ENCODE data around the gene ATP5F1A. TPM values are rescaled to one million over a fixed set of nuclear protein-coding genes. Genes with fewer than 3 reads are reported as not detected.

The ATP5F1A gene
- total RNA-seq, 1 donor from 2014 or later, result 474 TPM

- no peak overlapping the region for H3K27ac Mint-ChIP-seq (ENCODE audit: unreplicated experiment)
- H3K9me3 Mint-ChIP-seq (ENCODE audit: unreplicated experiment), result no peaks in the 10 kb centered on the region
- no peak overlapping the region for H3K27ac ChIP-seq (ENCODE audit: low read depth, low read length)
- no peaks in the 10 kb centered on the region for H3K27me3 Mint-ChIP-seq (ENCODE audit: low read depth, unreplicated experiment)
- no peaks in the 10 kb centered on the region for H3K9me3 ChIP-seq (ENCODE audit: insufficient read depth, low read depth, low read length)
- no peak overlapping the region for H2AFZ ChIP-seq (ENCODE audit: low read depth, low read length)
- no peaks in the 10 kb centered on the region for H3K36me3 ChIP-seq (ENCODE audit: insufficient read depth, low read length)
- peaks cover 8% of the 10 kb centered on the region for H4K20me1 ChIP-seq (ENCODE audit: insufficient read depth, low read length)
- no peak overlapping the region for H3K4me3 ChIP-seq (ENCODE audit: insufficient read depth, low read depth, low read length)
- H3K4me2 ChIP-seq (ENCODE audit: low read length), result no peak overlapping the region
- no peak for DNase-seq (ENCODE audit: low read depth)
- TF ChIP-seq EZH2 (IDR thresholded peaks at IDR 0.05; ENCODE audit: insufficient read depth, low read length), result no peak
- TF ChIP-seq, protein P1, sequence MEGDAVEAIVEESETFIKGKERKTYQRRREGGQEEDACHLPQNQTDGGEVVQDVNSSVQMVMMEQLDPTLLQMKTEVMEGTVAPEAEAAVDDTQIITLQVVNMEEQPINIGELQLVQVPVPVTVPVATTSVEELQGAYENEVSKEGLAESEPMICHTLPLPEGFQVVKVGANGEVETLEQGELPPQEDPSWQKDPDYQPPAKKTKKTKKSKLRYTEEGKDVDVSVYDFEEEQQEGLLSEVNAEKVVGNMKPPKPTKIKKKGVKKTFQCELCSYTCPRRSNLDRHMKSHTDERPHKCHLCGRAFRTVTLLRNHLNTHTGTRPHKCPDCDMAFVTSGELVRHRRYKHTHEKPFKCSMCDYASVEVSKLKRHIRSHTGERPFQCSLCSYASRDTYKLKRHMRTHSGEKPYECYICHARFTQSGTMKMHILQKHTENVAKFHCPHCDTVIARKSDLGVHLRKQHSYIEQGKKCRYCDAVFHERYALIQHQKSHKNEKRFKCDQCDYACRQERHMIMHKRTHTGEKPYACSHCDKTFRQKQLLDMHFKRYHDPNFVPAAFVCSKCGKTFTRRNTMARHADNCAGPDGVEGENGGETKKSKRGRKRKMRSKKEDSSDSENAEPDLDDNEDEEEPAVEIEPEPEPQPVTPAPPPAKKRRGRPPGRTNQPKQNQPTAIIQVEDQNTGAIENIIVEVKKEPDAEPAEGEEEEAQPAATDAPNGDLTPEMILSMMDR (IDR thresholded peaks at IDR 0.05; ENCODE audit: insufficient read depth, low read depth, low read length), result peak; percentile 66
- H3K79me2 ChIP-seq (ENCODE audit: insufficient read depth, low read length), result peaks cover 9% of the 10 kb centered on the region
- peak; percentile 37 for FAIRE-seq
- peaks cover 22% of the 10 kb centered on the region for H3K4me1 ChIP-seq (ENCODE audit: insufficient read depth, low read length)
- H3K36me3 Mint-ChIP-seq (ENCODE audit: low read depth, unreplicated experiment), result no peaks in the 10 kb centered on the region
- H3K4me1 Mint-ChIP-seq (ENCODE audit: low read depth, unreplicated experiment), result peaks cover 8% of the 10 kb centered on the region
- no peak overlapping the region for H3K4me3 Mint-ChIP-seq (ENCODE audit: unreplicated experiment)
- no peak overlapping the region for H3K9ac ChIP-seq (ENCODE audit: low read length)
- no peaks in the 10 kb centered on the region for H3K27me3 ChIP-seq (ENCODE audit: insufficient read depth, low read length)
Observed at GRCh38 chr18:46073474-46074331, 24.4 kb downstream of the ATP5F1A start.

- peak overlapping the region; percentile 77 for H3K27ac Mint-ChIP-seq (ENCODE audit: unreplicated experiment)
- Histone ChIP-seq H3K4me2 (ENCODE audit: low read length) (no peak overlapping the region), H2AFZ (ENCODE audit: low read depth, low read length) (no peak overlapping the region), H3K9me3 (ENCODE audit: insufficient read depth, low read depth, low read length) (no peaks in the 10 kb centered on the region), H4K20me1 (ENCODE audit: insufficient read depth, low read length) (peaks cover 8% of the 10 kb centered on the region), H3K36me3 (ENCODE audit: insufficient read depth, low read length) (no peaks in the 10 kb centered on the region), H3K27me3 (ENCODE audit: insufficient read depth, low read length) (no peaks in the 10 kb centered on the region), H3K9ac (ENCODE audit: low read length) (no peak overlapping the region), H3K4me3 (ENCODE audit: insufficient read depth, low read depth, low read length) (no peak overlapping the region), H3K27ac (ENCODE audit: low read depth, low read length) (no peak overlapping the region), H3K79me2 (ENCODE audit: insufficient read depth, low read length) (peaks cover 11% of the 10 kb centered on the region), H3K4me1 (ENCODE audit: insufficient read depth, low read length) (peaks cover 23% of the 10 kb centered on the region)
- no peak for FAIRE-seq
- no peaks in the 10 kb centered on the region for H3K9me3 Mint-ChIP-seq (ENCODE audit: unreplicated experiment)
- H3K36me3 Mint-ChIP-seq (ENCODE audit: low read depth, unreplicated experiment), result no peaks in the 10 kb centered on the region
- peaks cover 8% of the 10 kb centered on the region for H3K4me1 Mint-ChIP-seq (ENCODE audit: low read depth, unreplicated experiment)
- H3K27me3 Mint-ChIP-seq (ENCODE audit: low read depth, unreplicated experiment), result no peaks in the 10 kb centered on the region
- no peak for DNase-seq (ENCODE audit: low read depth)
- TF ChIP-seq, protein P1 (IDR thresholded peaks at IDR 0.05; ENCODE audit: insufficient read depth, low read depth, low read length), result no peak
- TF ChIP-seq EZH2 (IDR thresholded peaks at IDR 0.05; ENCODE audit: insufficient read depth, low read length), result no peak
- H3K4me3 Mint-ChIP-seq (ENCODE audit: unreplicated experiment), result peak overlapping the region; percentile 80
Observed at GRCh38 chr18:46072959-46073358, 25.1 kb downstream of the ATP5F1A start.

- Histone ChIP-seq H4K20me1 (ENCODE audit: insufficient read depth, low read length) (peaks cover 8% of the 10 kb centered on the region), H2AFZ (ENCODE audit: low read depth, low read length) (peak overlapping the region; percentile 91), H3K36me3 (ENCODE audit: insufficient read depth, low read length) (no peaks in the 10 kb centered on the region), H3K79me2 (ENCODE audit: insufficient read depth, low read length) (peaks cover 11% of the 10 kb centered on the region), H3K4me1 (ENCODE audit: insufficient read depth, low read length) (peaks cover 20% of the 10 kb centered on the region), H3K9ac (ENCODE audit: low read length) (peak overlapping the region; percentile 85), H3K4me2 (ENCODE audit: low read length) (peak overlapping the region; percentile 97), H3K9me3 (ENCODE audit: insufficient read depth, low read depth, low read length) (no peaks in the 10 kb centered on the region), H3K27me3 (ENCODE audit: insufficient read depth, low read length) (no peaks in the 10 kb centered on the region), H3K4me3 (ENCODE audit: insufficient read depth, low read depth, low read length) (peak overlapping the region; percentile 71), H3K27ac (ENCODE audit: low read depth, low read length) (peak overlapping the region; percentile 22)
- Mint-ChIP-seq H3K36me3 (ENCODE audit: low read depth, unreplicated experiment) (no peaks in the 10 kb centered on the region), H3K9me3 (ENCODE audit: unreplicated experiment) (no peaks in the 10 kb centered on the region), H3K27me3 (ENCODE audit: low read depth, unreplicated experiment) (no peaks in the 10 kb centered on the region), H3K4me3 (ENCODE audit: unreplicated experiment) (peak overlapping the region; percentile 80), H3K4me1 (ENCODE audit: low read depth, unreplicated experiment) (peaks cover 8% of the 10 kb centered on the region), H3K27ac (ENCODE audit: unreplicated experiment) (peak overlapping the region; percentile 77)
- TF ChIP-seq, protein P1 (IDR thresholded peaks at IDR 0.05; ENCODE audit: insufficient read depth, low read depth, low read length), result no peak
- no peak for TF ChIP-seq EZH2 (IDR thresholded peaks at IDR 0.05; ENCODE audit: insufficient read depth, low read length)
- no peak for FAIRE-seq
- no peak for DNase-seq (ENCODE audit: low read depth)
Observed at GRCh38 chr18:46072376-46072867, 25.7 kb downstream of the ATP5F1A start.
